Fibroblast of villous mesenchyme (primary cell): ENCODE measurements around the gene WDFY4. TPM values are rescaled to one million over a fixed set of nuclear protein-coding genes. Genes with fewer than 3 reads are reported as not detected.

Experiments
- DNase-seq: peaks from one replicate; pipeline ENCODE4 v3.0.0-alpha.2; 2010; ENCODE audit warnings: low read depth
- H3K4me3 ChIP-seq: 2 replicates; pipeline ENCODE4 v1.5.1; 2011; ENCODE audit warnings: low read depth, mild to moderate bottlenecking, low read length
- total RNA-seq: library from RNA; depleted of rRNA; stranded (reverse); fragments of >200 nt; gene quantifications from 2 replicates; pipeline ENCODE4 v1.2.3, GENCODE V29; 2012
- TF ChIP-seq, protein P1 (sequence below): IDR thresholded peaks from 2 replicates; pipeline ENCODE4 v1.5.1; 2012; ENCODE audit warnings: low read depth, mild to moderate bottlenecking, low read length; ENCODE audit not compliant: insufficient read depth

The WDFY4 gene
- total RNA-seq, 1 donor: not detected

DNA sequence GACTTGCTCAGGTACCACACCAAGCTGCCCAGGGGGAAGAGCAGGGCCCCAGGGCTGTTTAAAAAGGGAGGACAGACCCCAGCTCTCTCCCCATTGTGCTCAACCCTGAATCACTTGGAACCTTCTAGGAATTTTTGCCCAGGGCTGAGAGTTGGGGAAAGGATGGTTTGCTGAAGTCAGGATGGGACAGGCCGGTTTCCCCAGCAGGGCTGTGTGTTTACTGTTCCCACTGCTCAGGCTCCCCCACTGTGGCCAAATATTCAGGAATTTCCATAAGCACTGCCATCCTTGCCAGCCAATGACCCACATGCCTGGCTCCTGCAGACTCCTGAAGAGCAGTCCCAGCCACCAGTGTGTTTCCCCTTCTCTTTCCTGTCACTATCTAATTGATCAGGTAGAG, 120.7 kb downstream of the WDFY4 start:
- DNase-seq: no peak
- TF ChIP-seq, protein P1, sequence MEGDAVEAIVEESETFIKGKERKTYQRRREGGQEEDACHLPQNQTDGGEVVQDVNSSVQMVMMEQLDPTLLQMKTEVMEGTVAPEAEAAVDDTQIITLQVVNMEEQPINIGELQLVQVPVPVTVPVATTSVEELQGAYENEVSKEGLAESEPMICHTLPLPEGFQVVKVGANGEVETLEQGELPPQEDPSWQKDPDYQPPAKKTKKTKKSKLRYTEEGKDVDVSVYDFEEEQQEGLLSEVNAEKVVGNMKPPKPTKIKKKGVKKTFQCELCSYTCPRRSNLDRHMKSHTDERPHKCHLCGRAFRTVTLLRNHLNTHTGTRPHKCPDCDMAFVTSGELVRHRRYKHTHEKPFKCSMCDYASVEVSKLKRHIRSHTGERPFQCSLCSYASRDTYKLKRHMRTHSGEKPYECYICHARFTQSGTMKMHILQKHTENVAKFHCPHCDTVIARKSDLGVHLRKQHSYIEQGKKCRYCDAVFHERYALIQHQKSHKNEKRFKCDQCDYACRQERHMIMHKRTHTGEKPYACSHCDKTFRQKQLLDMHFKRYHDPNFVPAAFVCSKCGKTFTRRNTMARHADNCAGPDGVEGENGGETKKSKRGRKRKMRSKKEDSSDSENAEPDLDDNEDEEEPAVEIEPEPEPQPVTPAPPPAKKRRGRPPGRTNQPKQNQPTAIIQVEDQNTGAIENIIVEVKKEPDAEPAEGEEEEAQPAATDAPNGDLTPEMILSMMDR: no peak
- H3K4me3 ChIP-seq: no peak overlapping the region

DNA sequence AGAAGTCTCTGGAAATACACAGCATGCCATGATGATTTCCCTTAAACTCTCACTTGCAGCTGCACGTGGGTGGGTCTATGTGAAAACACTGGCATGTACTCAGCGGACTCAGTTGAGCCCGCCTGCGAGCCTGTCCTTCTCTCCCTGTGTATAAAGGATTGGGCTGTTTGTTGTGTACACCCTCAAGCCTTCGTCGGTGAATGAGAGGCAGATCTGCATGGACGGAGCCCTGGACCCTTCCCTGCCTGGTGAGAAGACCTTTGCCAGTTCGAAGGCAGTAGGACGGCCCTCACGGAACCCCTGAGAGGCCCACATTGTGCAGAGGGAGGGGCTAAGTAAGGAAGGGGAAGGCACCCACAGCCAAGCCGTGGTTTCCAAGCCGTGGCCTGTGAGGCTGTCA, 121.2 kb downstream of the WDFY4 start:
- TF ChIP-seq, protein P1: no peak
- DNase-seq: no peak
- H3K4me3 ChIP-seq: no peak overlapping the region

DNA sequence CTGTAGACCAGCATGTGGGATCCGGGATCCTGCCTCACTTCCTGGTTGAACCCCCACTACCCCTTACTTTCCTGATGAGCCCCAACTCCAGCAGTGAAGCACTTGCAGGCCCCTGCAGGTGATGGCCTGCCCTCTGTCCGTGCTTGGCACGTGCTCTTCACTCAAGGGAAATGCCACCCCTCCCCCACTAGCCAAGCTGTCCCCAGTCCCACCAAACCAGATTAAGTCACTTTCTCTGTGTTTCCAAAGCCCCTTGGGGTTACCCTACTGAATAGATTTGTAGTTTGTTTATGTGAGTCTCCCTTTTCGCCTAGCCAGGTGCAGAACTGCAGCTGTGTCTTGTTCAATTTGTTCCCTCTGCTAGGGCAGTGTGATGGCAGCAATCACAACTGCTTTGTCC, 121.7 kb downstream of the WDFY4 start:
- TF ChIP-seq, protein P1: no peak

DNA sequence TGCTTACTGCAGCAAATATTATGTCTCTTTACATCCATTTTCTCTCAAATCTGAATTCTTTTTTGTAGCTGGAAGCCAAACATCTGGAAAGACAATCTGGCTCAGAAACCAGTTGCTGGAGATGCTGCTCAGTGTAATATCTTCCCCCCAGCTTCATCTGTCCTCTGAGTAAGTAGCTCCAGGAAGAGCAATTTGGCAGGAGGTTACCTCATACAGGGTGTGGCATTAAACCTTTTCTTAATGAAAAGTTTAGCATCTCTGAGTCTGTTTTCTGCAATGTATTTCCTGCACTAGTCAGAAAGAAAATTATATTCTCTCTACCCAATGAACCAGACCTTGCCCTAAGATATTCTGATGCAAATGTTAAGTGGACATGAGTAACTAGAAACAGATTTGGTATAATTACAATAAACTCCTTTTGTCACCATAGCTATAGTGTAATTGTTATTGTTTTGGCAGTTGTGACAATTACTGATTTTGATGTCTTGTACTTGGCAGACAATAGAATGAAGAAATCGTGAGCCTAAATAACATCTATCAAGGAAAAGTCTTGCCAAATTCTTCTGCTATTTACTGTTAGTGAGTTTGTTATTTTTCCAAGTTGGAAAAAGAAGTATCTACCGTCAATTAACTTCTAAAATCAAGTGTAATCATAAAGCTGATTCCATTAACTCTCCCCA, 123.3 kb downstream of the WDFY4 start:
- DNase-seq: no peak
- no peak overlapping the region for H3K4me3 ChIP-seq
- TF ChIP-seq, protein P1: no peak

More for the DNA sequence above, 121.7 kb downstream of the WDFY4 start:
- DNase-seq: no peak
- H3K4me3 ChIP-seq: no peak overlapping the region

DNA sequence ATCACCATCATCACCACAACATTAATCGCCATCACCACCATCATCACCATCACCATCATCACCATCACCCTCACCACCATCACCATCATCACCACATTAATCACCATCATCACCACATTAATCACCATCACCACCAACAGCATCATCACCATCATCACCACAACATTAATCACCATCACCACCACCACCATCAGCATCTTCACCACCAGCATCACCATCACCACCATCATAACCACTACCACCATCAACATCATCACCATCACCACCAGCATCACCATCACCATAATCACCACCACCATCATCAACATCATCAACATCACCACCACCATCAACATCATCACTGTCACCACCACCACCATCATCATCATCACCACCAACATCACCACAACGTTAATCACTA, 124.6 kb downstream of the WDFY4 start:
- H3K4me3 ChIP-seq: no peak overlapping the region
- DNase-seq: no peak
- TF ChIP-seq, protein P1: no peak

DNA sequence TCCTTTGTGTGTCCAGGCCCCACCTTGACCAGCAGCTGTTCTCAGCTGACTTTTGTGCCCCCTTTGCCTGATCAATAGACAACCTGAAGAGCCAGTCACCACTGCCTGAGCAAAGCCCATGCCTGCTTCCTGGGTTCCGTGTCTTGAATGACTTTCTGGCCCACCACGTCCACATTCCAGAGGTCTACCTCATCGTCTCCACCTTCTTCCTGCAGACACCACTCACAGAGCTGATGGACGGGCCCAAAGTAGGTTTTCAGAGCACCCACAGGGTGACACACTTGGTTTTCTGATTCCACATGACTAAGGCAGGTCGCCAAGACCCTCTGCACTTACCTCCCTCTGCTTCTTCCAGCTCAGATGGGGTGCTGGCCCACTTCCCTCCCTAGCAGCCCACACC, 126.8 kb downstream of the WDFY4 start:
- DNase-seq: no peak
- H3K4me3 ChIP-seq: no peak overlapping the region
- TF ChIP-seq, protein P1: no peak

DNA sequence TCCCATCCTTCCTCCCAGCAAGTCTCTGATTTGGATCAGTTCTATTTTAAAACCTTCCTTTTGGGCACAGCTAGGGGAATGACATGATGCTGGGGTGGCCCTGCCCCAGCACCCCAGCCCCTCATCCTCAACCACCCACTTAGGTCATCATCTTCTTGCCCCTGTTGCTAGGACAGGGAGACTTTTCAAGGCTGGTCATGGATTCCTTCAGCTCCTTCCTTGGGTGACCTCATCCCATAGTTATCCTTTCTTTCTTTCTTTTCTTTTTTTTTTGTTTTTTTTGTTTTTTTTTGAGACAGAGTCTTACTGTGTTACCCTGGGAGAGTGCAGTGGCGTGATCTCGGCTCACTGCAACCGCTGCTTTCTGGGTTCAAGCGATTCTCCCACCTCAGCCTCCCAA, 127.2 kb downstream of the WDFY4 start:
- no peak for DNase-seq
- no peak overlapping the region for H3K4me3 ChIP-seq
- TF ChIP-seq, protein P1: no peak
